SK-N-SH (cell line): Measurements from ENCODE around the gene ADCY6. TPM values are rescaled to one million over a fixed set of nuclear protein-coding genes. Genes with fewer than 3 reads are reported as not detected.

Experiments
- CTCF ChIA-PET: fragments of 300-600, 350-600 bp; formaldehyde crosslinking; extraction: SDS; loops from one replicate; lab custom pipeline; 2021; lab: Yijun Ruan, JAX
- POLR2A ChIA-PET: fragments of 350-600 bp; sonication (Branson Sonifier 250); formaldehyde crosslinking; extraction: SDS; loops from one replicate; lab custom pipeline; 2020; ENCODE audit warnings: antibody characterized with exemption, inconsistent platforms; lab: Yijun Ruan, JAX
- DNase-seq: peaks from one replicate; pipeline ENCODE4 v3.0.0; 2012
- H2AFZ ChIP-seq: fragments of 200-600 bp; sonication (generic); 2 replicates; pipeline ENCODE4 v1.8.1; 2016; ENCODE audit warnings: antibody characterized with exemption, mild to moderate bottlenecking, low read depth
- H3F3A ChIP-seq: fragments of 200-600 bp; sonication (generic); replicated peaks from 2 replicates; pipeline ENCODE3; 2016; ENCODE audit warnings: antibody characterized with exemption, mild to moderate bottlenecking; ENCODE audit not compliant: insufficient read depth
- H3K27ac ChIP-seq, 2 experiments: fragments of 200-500 bp in 1 of 2; fragments of 200-600 bp in 1 of 2; sonication (Bioruptor generic) in 1 of 2; sonication (generic), shearing (Covaris generic) in 1 of 2; 2 replicates each; pipeline versions ENCODE4 v1.5.1 to v1.6.1; 2014 to 2016; ENCODE audit warnings: low read depth in 2 of 2, inconsistent platforms in 1 of 2, low read length in 1 of 2, mild to moderate bottlenecking in 1 of 2, mixed read lengths in 1 of 2
- H3K27me3 ChIP-seq: fragments of 200-600 bp; sonication (generic), shearing (Covaris generic); 2 replicates; pipeline ENCODE4 v1.6.1; 2016; ENCODE audit warnings: mixed run types; ENCODE audit not compliant: insufficient read depth
- H3K36me3 ChIP-seq, 2 experiments: fragments of 200-500 bp in 1 of 2; fragments of 200-600 bp in 1 of 2; sonication (Bioruptor generic) in 1 of 2; sonication (generic) in 1 of 2; replicated peaks in 1 of 2; 2 replicates each; pipeline versions ENCODE3 to v1.5.1; 2014 to 2016; ENCODE audit warnings: low read length in 1 of 2, mild to moderate bottlenecking in 1 of 2; ENCODE audit not compliant: insufficient read depth in 2 of 2, control insufficient read depth in 1 of 2
- H3K4me1 ChIP-seq, 2 experiments: fragments of 200-500 bp in 1 of 2; fragments of 200-600 bp in 1 of 2; sonication (Bioruptor generic) in 1 of 2; sonication (generic), shearing (Covaris generic) in 1 of 2; 2 replicates each; pipeline versions ENCODE4 v1.5.1 to v1.6.1; 2014 to 2016; ENCODE audit warnings: low read depth in 1 of 2, low read length in 1 of 2, mixed run types in 1 of 2; ENCODE audit not compliant: insufficient read depth in 2 of 2, control insufficient read depth in 1 of 2
- H3K4me2 ChIP-seq: fragments of 200-600 bp; sonication (generic), shearing (Covaris generic); 2 replicates; pipeline ENCODE4 v1.6.1; 2017; ENCODE audit warnings: mixed run types
- H3K4me3 ChIP-seq, 2 experiments: fragments of 200-500 bp in 1 of 2; fragments of 200-600 bp in 1 of 2; sonication (Bioruptor generic) in 1 of 2; sonication (generic), shearing (Covaris generic) in 1 of 2; 2 replicates each; pipeline versions ENCODE4 v1.5.1 to v1.8.1; 2014 to 2016; ENCODE audit warnings: low read depth in 2 of 2, inconsistent platforms in 1 of 2, low read length in 1 of 2, mild to moderate bottlenecking in 1 of 2, mixed read lengths in 1 of 2, moderate library complexity in 1 of 2
- H3K79me2 ChIP-seq: fragments of 200-600 bp; sonication (generic); 2 replicates; pipeline ENCODE4 v1.8.1; 2017; ENCODE audit warnings: mild to moderate bottlenecking; ENCODE audit not compliant: insufficient read depth
- H3K9ac ChIP-seq: fragments of 200-600 bp; sonication (generic); 2 replicates; pipeline ENCODE4 v1.6.1; 2017; ENCODE audit warnings: mixed run types
- H3K9me2 ChIP-seq: fragments of 200-600 bp; sonication (generic); 2 replicates; pipeline ENCODE4 v1.6.1; 2017; ENCODE audit warnings: mixed run types
- H3K9me3 ChIP-seq: fragments of 200-600 bp; sonication (generic); 2 replicates; pipeline ENCODE4 v1.6.1; 2017; ENCODE audit warnings: mixed run types, mild to moderate bottlenecking, moderate library complexity
- H4K20me1 ChIP-seq: fragments of 200-600 bp; sonication (generic); 2 replicates; pipeline ENCODE4 v1.6.1; 2017; ENCODE audit warnings: mild to moderate bottlenecking, mixed run types; ENCODE audit not compliant: insufficient read depth
- CHD2 ChIP-seq: fragments of 150-350 bp; IDR thresholded peaks from 2 replicates; pipeline ENCODE4 v1.6.1; 2018; ENCODE audit warnings: low read length; ENCODE audit not compliant: partially characterized antibody
- ELF1 ChIP-seq: IDR thresholded peaks from 2 replicates; pipeline ENCODE4 v1.4.0; 2012
- EP300 ChIP-seq, 2 experiments: IDR thresholded peaks; 2 replicates each; pipeline versions ENCODE4 v1.4.0 to v1.6.1; 2012; ENCODE audit warnings: borderline replicate concordance in 1 of 2, low read depth in 1 of 2, low read length in 1 of 2
- FOSL2 ChIP-seq: IDR thresholded peaks from 2 replicates; pipeline ENCODE4 v1.4.0; 2012; ENCODE audit warnings: low read depth, mild to moderate bottlenecking, moderate library complexity, borderline replicate concordance
- FOXJ3 ChIP-seq: sonication (generic); formaldehyde crosslinking; IDR thresholded peaks from 2 replicates; pipeline ENCODE4 v1.5.1; 2020; ENCODE audit warnings: mild to moderate bottlenecking, missing genetic modification reagents
- FOXM1 ChIP-seq: IDR thresholded peaks from 2 replicates; pipeline ENCODE4 v1.4.0; 2012; ENCODE audit warnings: low read depth, mild to moderate bottlenecking
- GATA2 ChIP-seq: sonication (generic); formaldehyde crosslinking; IDR thresholded peaks from 2 replicates; pipeline ENCODE4 v1.5.0; 2020; ENCODE audit warnings: mild to moderate bottlenecking, missing genetic modification reagents
- MXI1 ChIP-seq: IDR thresholded peaks from 2 replicates; pipeline ENCODE4 v1.6.1; 2012; ENCODE audit warnings: mild to moderate bottlenecking, low read depth, low read length, improper control_type of control experiment
- NFIC ChIP-seq: IDR thresholded peaks from 2 replicates; pipeline ENCODE4 v1.4.0; 2012; ENCODE audit warnings: borderline replicate concordance
- NRF1 ChIP-seq: IDR thresholded peaks from 2 replicates; pipeline ENCODE4 v1.6.1; 2012; ENCODE audit warnings: low read depth, mild to moderate bottlenecking, low read length
- POLR2AphosphoS5 ChIP-seq: IDR thresholded peaks from 2 replicates; pipeline ENCODE4 v1.6.1; 2012; ENCODE audit warnings: low read depth, low read length
- RXRA ChIP-seq: IDR thresholded peaks from 2 replicates; pipeline ENCODE4 v1.4.0; 2012; ENCODE audit warnings: low read depth, mild to moderate bottlenecking, borderline replicate concordance
- SIN3A ChIP-seq: IDR thresholded peaks from 2 replicates; pipeline ENCODE4 v1.6.1; 2012; ENCODE audit warnings: low read depth, mild to moderate bottlenecking, low read length, moderate library complexity, borderline replicate concordance
- TAF1 ChIP-seq: IDR thresholded peaks from 2 replicates; pipeline ENCODE4 v1.6.1; 2012; ENCODE audit warnings: low read depth, mild to moderate bottlenecking, low read length, moderate library complexity, borderline replicate concordance
- YY1 ChIP-seq: IDR thresholded peaks from 2 replicates; pipeline ENCODE4 v1.4.0; 2012; ENCODE audit warnings: low read depth, mild to moderate bottlenecking
- WGBS: methylation state at CpG from one replicate; pipeline ENCODE4 v1.1.6; 2017; ENCODE audit warnings: low lambda C conversion rate; 5-methylcytosine and 5-hydroxymethylcytosine counted together
- polyA plus RNA-seq, 3 experiments: library from polyadenylated mRNA; depleted of rRNA; stranded (reverse); fragments of >200 nt; gene quantifications; 2 replicates each; pipeline ENCODE4 v1.2.3, GENCODE V29; 2012
- TF ChIP-seq, protein P1 (sequence below): IDR thresholded peaks from 2 replicates; pipeline ENCODE4 v1.6.1; 2012; ENCODE audit warnings: mild to moderate bottlenecking, low read depth, low read length, moderate library complexity
- TF ChIP-seq, protein P2 (sequence below): fragments of 150-350 bp; IDR thresholded peaks from 2 replicates; pipeline ENCODE4 v1.6.1; 2016; ENCODE audit warnings: mild to moderate bottlenecking, low read depth, low read length
- TF ChIP-seq, protein P3 (sequence below): fragments of 200-600 bp; sonication (generic); IDR thresholded peaks from 2 replicates; pipeline ENCODE4 v1.6.1; 2017; ENCODE audit warnings: antibody characterized with exemption, mild to moderate bottlenecking, moderate library complexity

ADCY6 gene
- polyA plus RNA-seq, 1 of the 3 experiments (the other 2 are of a cell fraction): 36.0 TPM

DNA sequence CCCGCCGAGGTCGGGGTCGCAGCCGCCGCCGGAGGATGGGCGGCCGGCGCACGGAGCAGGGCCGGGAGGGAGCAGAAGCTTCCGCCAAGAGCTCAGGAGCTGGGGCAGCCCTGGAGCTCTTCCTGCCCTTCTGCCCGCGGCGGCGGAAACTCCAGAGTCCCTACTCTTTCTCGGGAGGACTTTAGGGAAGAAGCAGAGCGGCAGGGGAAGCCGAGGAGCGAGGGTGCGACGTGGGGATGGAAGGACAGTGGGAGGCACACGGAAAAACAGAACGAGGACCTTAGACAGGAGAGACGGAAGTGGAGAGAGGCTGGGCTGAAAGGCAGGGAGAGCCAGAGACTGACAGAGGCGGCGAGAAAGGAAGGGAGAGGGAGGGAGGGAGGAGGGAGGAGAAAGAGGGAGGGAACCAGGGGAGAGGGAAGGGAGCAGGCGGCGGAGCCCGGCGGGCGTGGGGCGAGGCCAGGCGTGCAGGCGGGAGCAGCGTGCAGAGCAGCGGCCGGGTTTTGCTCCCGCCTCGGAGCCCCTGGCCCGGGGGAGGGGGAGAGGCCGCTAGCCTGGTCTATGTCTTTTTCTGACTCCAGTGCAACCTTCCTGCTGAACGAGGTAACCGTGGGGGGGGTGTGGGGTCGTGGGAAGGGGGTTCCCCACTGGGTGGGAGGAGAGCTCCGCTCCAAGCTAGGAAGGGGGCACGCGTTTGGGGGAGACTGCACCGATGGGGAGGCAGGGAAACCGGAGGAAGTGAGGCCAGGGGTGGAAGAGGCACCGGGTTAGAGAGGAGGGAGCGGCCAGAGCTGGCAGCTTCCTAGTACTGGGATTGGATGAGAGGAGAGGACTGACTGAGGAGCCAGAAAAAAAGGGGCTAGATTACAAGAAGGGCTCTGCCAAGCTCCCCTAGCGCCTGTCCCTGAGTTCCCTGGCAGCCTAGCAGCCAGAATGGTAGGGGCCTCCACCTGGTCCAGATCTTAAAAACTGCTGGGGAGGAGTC, 26.5 kb upstream of the ADCY6 start (continued):
- TF ChIP-seq, protein P1, sequence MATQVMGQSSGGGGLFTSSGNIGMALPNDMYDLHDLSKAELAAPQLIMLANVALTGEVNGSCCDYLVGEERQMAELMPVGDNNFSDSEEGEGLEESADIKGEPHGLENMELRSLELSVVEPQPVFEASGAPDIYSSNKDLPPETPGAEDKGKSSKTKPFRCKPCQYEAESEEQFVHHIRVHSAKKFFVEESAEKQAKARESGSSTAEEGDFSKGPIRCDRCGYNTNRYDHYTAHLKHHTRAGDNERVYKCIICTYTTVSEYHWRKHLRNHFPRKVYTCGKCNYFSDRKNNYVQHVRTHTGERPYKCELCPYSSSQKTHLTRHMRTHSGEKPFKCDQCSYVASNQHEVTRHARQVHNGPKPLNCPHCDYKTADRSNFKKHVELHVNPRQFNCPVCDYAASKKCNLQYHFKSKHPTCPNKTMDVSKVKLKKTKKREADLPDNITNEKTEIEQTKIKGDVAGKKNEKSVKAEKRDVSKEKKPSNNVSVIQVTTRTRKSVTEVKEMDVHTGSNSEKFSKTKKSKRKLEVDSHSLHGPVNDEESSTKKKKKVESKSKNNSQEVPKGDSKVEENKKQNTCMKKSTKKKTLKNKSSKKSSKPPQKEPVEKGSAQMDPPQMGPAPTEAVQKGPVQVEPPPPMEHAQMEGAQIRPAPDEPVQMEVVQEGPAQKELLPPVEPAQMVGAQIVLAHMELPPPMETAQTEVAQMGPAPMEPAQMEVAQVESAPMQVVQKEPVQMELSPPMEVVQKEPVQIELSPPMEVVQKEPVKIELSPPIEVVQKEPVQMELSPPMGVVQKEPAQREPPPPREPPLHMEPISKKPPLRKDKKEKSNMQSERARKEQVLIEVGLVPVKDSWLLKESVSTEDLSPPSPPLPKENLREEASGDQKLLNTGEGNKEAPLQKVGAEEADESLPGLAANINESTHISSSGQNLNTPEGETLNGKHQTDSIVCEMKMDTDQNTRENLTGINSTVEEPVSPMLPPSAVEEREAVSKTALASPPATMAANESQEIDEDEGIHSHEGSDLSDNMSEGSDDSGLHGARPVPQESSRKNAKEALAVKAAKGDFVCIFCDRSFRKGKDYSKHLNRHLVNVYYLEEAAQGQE: no peak
- TF ChIP-seq, protein P2, sequence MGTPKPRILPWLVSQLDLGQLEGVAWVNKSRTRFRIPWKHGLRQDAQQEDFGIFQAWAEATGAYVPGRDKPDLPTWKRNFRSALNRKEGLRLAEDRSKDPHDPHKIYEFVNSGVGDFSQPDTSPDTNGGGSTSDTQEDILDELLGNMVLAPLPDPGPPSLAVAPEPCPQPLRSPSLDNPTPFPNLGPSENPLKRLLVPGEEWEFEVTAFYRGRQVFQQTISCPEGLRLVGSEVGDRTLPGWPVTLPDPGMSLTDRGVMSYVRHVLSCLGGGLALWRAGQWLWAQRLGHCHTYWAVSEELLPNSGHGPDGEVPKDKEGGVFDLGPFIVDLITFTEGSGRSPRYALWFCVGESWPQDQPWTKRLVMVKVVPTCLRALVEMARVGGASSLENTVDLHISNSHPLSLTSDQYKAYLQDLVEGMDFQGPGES: no peak
- TF ChIP-seq CHD2 (no peak), TAF1 (peak; percentile 51), ELF1 (peak; percentile 42; the same call in 1 of the 2 replicates), NRF1 (no peak), YY1 (peak; percentile 15; the same call in 1 of the 2 replicates), FOXM1 (no peak), MXI1 (peak; percentile 92), EP300 (IDR thresholded peaks at IDR 0.05; ENCODE audit: borderline replicate concordance in 1 of 2, low read depth in 1 of 2, low read length in 1 of 2) (no peak)

DNA sequence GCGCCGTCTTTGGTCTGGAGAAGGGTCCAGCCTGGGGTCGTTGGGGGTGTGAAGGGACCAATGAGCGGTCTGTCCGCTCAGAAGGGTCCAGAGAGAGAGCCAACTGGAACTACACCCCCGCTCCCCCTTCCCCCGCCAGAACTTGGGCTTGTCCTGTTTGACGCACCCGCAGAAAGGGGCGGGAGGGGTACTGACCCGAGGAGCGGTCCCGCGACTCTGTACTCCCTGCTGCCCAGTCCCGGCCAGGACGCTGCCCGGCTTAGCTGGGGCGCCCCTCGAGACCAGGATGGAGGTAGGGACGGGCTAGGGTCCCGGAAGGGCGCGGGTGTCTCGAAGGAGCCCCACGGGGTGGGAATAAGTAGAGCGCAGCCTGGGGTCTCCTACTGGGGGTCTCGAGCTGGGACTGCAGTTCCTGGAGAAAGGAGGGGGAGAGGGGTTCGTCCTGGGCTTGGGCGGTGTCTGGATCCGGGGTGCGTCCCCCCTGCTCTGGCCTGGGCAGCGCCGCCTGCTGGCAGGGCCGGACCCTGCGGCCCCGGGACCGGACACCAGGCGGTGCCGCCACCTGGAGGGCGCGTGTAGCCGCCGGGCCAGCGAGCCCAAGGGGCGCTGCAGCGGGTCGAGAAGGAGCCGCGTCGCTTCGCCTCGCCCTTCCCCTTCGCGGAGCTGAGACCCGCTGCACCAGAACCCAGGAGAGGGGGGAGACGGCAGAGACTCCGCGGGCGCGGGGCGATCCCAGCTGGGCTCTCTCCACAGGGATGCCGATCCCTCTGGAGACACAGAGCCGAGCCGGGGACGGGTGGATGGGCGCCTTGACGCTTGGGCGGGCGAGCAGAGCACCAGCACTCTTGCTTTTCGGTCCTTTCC, 25.6 kb upstream of the ADCY6 start:
- POLR2A ChIA-PET: interaction anchor here (0.6 to 1.3 kb wide), 2 partner anchors 15 to 19 kb away, joined by 5 to 6 read pairs; no protein-coding TSS in a partner anchor
- H3K9me3 ChIP-seq: no peaks in the 10 kb centered on the region
- no peaks in the 10 kb centered on the region for H3K36me3 ChIP-seq
- peaks cover 22 to 37% of the 10 kb centered on the region in 2 experiments; a peak in 3 of 4 replicates for H3K4me1 ChIP-seq
- 11% methylated on average over 30 of the region's 70 CpGs for WGBS
- peak overlapping the region; percentile 80 to 87 for H3K27ac ChIP-seq
- peak; percentile 96 for DNase-seq
- H3K9me2 ChIP-seq: no peaks in the 10 kb centered on the region
- no peaks in the 10 kb centered on the region for H3K27me3 ChIP-seq
- H4K20me1 ChIP-seq: no peaks in the 10 kb centered on the region
- H3K9ac ChIP-seq: peak overlapping the region; percentile 76
- CTCF ChIA-PET: interaction anchor here (0.6 to 6.9 kb wide), 41 partner anchors 9 to 428 kb away, joined by 3 to 118 read pairs (median 5); partner anchors contain the start of genes ADCY6, DDX23 and KANSL2
- peak overlapping the region; percentile 97 for H3K4me2 ChIP-seq
- peaks cover 16% of the 10 kb centered on the region for H3K79me2 ChIP-seq
- H3K4me3 ChIP-seq: peak overlapping the region; percentile 68 to 75
- H3F3A ChIP-seq: peaks cover 6% of the 10 kb centered on the region
- peak overlapping the region; percentile 96 for H2AFZ ChIP-seq
- TF ChIP-seq NRF1 (no peak), FOSL2 (no peak), TAF1 (peak; percentile 36; the same call in 1 of the 2 replicates), SIN3A (peak; percentile 62; the same call in 1 of the 2 replicates), GATA2 (CRISPR knock-in tag) (no peak), FOXJ3 (CRISPR knock-in tag) (no peak), NFIC (no peak), CHD2 (no peak), RXRA (no peak), POLR2AphosphoS5 (no peak)
- TF ChIP-seq, protein P2: no peak
- TF ChIP-seq, protein P3, sequence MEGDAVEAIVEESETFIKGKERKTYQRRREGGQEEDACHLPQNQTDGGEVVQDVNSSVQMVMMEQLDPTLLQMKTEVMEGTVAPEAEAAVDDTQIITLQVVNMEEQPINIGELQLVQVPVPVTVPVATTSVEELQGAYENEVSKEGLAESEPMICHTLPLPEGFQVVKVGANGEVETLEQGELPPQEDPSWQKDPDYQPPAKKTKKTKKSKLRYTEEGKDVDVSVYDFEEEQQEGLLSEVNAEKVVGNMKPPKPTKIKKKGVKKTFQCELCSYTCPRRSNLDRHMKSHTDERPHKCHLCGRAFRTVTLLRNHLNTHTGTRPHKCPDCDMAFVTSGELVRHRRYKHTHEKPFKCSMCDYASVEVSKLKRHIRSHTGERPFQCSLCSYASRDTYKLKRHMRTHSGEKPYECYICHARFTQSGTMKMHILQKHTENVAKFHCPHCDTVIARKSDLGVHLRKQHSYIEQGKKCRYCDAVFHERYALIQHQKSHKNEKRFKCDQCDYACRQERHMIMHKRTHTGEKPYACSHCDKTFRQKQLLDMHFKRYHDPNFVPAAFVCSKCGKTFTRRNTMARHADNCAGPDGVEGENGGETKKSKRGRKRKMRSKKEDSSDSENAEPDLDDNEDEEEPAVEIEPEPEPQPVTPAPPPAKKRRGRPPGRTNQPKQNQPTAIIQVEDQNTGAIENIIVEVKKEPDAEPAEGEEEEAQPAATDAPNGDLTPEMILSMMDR: peak; percentile 92
